ENCODE results near the gene ZMYND19.

- TF ChIP-seq CTCF (IDR thresholded peaks at IDR 0.05; ENCODE audit: insufficient read depth, low read length) = no peak
- no peak for TF ChIP-seq POLR2AphosphoS5 (IDR thresholded peaks at IDR 0.05; ENCODE audit: low read depth)
Observed at GRCh38 chr9:137544176-137544760, 46.0 kb downstream of the ZMYND19 start.
